SU-DHL-6 (cell line): ENCODE measurements around the gene ZNF516.

Experiments
- CTCF ChIP-seq: fragments of 200-600 bp; sonication (generic); IDR thresholded peaks from one replicate; pipeline ENCODE4 v1.5.1; 2017; ENCODE audit warnings: antibody characterized with exemption, mild to moderate bottlenecking, low read length, moderate library complexity; ENCODE audit not compliant: insufficient read depth, poor library complexity, severe bottlenecking
- EZH2phosphoT487 ChIP-seq: fragments of 200-600 bp; sonication (generic), shearing (Covaris generic); conservative IDR thresholded peaks from 2 replicates; pipeline ENCODE4 v1.6.1; 2018; ENCODE audit warnings: mild to moderate bottlenecking, antibody characterized with exemption, low read length, moderate library complexity, mixed read lengths

- TF ChIP-seq CTCF (no peak), EZH2phosphoT487 (no peak)
Measured at GRCh38 chr18:76496194-76496890, 1.3 kb upstream of the ZNF516 start.
